Measurements from ENCODE around the gene GRB7. TPM values are rescaled to one million over a fixed set of nuclear protein-coding genes. Genes with fewer than 3 reads are reported as not detected.
"Not testable (repeated sequence)": the region's sequence is repeated elsewhere in the genome, so short reads cannot be mapped to it uniquely, and the experiment has no call there.

GRB7 gene
- polyA plus RNA-seq, 1 donor: 0.51 TPM

DNA sequence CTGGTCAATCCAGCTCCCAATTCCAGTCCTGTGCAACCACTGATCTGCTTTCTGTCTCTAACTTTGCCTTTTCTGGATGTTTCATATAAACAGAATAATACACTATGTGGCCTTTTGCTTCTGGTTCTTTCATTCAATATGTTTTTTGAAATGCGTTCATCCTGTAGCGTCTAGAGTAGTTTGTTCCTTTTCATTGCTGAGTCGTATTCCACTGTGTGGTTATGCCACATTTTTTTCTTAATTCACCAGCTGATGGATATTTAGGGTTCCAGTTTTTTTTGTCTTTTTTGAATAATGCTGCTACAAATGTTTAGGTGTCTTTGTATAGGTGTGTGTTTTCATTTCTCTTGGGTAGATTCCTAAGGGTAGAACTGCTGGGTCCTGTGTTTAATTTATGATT, 5.2 kb upstream of the GRB7 start:
- DNase-seq (ENCODE audit: low read depth): no peak

DNA sequence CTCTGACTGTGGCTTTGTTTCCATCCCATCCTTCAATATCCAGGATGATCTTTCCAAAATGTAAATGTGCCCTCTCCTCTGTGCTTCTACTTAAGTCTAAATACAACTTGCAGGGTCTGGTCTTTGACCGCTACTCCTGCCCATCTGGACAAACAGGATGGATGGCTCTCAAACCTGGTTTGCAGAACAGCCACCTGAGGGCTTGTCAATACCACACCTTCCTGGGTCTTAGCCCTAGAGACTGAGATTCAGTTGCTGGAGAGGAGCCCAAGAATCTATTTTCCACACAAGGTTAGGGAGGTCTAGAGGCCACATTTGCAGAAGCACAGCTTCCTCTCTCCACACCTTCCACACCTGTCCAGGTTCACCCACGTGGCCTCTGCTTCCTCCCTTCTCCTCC, 1.9 kb upstream of the GRB7 start:
- DNase-seq (ENCODE audit: low read depth): no peak

- DNase-seq (ENCODE audit: low read depth): no peak
These were observed 1.2 kb upstream of the GRB7 start for GRCh38 chr17:39736319-39737165.

DNA sequence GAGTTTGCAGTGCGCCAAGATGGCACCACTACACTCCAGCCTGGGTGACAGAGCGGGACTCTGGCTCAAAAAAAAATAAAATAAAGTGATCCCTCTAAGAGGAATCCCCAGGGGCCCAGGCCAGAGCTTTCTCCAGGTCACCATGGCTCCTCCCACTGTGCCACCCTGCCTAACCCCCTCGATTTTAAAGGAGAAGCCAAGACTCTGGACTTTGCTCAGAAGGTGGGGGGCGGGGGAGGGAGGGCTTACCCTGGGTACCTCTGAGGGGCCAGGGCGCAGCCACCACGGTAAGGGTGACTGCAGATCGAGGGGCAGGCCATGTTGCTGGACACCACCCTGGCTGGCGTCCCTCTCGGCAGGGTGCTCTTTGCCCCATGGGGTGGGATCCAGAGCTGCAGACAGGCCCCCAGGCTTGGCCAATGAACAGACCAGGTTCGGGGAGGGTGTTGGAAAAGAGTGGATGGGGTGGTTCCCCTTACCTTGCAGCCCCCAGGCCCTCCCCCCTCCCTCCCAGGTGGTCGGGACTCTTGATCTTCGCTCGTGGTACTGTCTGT, 455 bp upstream of the GRB7 start:
- DNase-seq (ENCODE audit: low read depth): no peak

DNA sequence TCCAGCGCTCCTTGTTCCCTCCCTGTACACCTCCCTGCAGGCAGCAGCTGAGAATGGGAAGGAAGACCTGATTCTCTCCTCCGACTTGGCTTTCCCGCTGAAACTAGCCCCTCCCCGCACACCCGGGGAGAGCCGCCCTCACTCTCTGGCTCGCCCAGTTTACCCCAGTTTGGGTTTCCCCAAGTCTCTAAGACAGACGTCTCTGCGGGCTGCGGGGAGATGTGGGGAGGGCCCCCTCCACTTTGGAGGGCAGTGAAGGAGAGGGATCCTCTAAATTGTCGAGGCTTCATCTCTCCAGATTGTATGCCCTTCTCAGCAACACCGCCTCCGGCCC, 797 bp downstream of the GRB7 start:
- DNase-seq (ENCODE audit: low read depth): no peak

DNA sequence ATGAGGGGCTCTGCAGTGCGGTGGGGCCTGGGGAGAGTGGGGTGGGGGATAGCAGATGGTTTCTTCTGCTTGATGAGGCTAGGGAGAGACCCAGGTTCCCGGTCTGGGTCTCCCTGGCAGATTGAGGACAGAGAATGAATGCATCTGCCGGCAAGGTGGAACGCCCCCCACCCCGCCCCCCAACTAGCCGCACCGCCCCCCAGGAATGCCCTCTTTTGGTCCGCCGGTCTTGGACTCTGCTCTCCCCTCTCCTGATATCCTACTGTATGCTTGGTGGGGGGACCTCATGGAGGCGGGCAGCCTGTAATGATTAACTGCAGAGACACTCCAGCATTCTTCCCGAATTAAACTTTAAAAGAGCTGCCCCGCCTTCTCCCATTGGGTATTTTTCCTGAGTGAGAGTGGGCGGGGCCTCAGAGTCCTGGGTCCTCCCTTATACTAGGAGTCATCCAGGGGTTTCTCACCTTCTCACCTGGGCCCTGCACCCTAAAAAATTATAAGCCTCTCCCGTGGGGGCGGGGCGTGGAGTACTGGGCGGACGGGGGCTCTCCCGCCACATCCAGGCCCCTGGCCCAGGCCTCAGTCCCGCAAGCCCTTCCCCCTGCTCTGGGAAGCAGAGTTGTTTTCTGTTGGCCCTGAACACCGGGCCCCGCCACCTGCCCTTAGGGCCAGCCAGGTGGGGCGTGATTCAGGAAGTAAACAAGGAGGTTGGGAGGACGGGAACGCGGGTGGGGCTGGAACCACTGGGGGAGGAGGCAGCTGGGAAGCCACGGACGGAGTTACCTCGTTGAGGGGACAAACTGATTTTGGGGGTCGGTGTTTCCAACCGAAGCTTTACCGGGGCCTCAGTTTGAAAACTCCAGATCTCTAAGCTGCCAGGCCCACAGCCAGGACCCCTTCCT, 1.5 kb downstream of the GRB7 start:
- no peak for DNase-seq (ENCODE audit: low read depth)

DNA sequence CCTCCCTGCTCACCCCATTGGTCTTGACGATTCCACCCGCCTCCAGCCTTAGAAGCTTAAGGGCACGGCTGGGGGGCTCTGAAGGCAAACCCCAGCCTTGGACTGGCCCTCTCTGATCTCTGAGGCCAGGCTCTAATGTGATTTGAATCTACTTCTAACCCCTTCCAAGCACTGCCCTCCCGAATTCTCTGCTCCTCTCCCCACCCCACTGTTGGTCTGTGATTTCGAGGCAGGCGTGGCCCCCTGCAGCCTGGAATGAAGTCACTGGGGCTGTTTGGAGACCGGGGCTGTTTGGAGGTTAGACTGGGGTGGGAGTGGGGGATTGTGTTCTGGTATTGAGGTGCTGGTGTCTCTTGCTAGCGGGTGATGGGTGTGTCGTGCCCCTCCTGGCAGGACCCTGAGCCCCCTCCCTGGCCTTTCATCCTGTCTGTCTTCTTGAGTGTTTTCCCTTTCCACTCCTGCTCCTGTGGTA, 2.2 kb downstream of the GRB7 start:
- DNase-seq (ENCODE audit: low read depth): no peak

GRCh38 chr17:39740357-39741111, 2.8 kb downstream of the GRB7 start:
- no peak for DNase-seq (ENCODE audit: low read depth)

DNA sequence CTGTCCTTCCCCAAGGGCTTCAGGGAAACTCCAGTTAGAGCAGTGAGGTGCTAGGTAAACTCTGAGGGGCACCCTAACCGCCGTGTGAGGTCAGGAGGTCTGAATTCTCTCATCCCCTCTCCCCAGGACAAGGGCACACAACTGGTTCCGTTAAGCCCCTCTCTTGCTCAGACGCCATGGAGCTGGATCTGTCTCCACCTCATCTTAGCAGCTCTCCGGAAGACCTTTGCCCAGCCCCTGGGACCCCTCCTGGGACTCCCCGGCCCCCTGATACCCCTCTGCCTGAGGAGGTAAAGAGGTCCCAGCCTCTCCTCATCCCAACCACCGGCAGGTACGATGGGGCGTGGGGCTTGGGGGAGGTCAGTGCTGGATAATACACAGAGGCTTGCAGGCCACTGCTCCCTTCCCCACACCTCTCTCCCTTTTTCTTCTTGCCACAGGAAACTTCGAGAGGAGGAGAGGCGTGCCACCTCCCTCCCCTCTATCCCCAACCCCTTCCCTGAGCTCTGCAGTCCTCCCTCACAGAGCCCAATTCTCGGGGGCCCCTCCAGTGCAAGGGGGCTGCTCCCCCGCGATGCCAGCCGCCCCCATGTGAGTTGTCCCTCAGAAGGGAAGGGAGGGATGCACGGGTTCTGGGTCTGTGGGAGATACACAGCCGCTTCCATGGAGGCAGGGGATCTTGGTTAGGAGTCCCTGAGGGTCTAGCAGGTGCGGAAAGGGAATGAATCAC, 4.6 kb downstream of the GRB7 start:
- DNase-seq (ENCODE audit: low read depth): no peak

- no peak for DNase-seq (ENCODE audit: low read depth)
These were observed 5.2 kb downstream of the GRB7 start for GRCh38 chr17:39742856-39743436.

DNA sequence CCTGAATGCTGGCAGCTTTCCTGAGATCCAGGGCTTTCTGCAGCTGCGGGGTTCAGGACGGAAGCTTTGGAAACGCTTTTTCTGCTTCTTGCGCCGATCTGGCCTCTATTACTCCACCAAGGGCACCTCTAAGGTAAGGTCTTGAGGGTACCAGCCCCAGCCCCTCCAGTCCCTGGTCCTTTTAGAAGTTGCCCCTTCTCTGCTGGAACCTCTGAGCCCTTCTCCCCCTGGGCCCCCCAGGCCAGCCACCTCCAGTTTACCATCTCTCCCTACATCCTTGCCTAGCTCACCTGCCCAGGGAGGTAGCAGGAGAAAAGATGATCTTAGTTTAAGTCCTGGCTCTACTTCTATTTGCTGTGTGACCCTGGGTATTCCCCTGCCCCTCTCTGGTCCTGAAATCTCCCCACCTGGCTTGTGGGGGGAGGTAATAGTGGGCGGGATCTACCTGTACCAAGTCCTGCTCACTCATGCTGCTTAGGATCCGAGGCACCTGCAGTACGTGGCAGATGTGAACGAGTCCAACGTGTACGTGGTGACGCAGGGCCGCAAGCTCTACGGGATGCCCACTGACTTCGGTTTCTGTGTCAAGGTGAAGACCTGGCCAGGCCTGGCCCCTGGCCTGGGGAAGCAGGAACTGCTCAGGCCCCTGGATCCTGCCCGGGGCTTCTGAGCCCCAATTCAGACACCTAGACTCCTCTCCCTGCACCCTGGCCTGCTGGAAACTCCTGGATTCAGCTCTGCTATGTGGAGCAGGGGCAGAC, 6.5 kb downstream of the GRB7 start:
- no peak for DNase-seq (ENCODE audit: low read depth)

GRCh38 chr17:39744836-39745215, 7.1 kb downstream of the GRB7 start:
- DNase-seq (ENCODE audit: low read depth): no peak

GRCh38 chr17:39745335-39746144, 7.8 kb downstream of the GRB7 start:
- no peak for DNase-seq (ENCODE audit: low read depth)

GRCh38 chr17:39746145-39746461, 8.4 kb downstream of the GRB7 start:
- DNase-seq (ENCODE audit: low read depth): no peak

DNA sequence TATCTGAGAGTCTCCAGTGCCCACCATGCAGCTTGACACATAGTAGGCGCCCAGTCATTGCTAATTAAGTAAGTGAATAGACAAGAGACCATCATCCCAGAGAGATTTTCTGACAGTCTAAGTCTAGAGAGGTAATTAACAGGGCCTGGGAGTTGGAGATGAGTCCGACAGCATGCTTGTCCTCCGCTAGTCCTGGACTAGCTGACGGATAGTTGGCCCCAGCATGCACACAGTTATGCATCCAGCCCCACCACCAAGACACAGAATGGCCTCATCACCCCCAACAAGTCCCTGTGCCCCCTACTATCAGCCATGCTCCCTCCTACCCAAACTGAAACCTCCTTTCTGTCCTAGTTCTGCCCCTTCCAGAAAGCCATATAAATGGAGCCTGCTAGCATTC, 10.0 kb downstream of the GRB7 start:
- no peak for DNase-seq (ENCODE audit: low read depth)

DNA sequence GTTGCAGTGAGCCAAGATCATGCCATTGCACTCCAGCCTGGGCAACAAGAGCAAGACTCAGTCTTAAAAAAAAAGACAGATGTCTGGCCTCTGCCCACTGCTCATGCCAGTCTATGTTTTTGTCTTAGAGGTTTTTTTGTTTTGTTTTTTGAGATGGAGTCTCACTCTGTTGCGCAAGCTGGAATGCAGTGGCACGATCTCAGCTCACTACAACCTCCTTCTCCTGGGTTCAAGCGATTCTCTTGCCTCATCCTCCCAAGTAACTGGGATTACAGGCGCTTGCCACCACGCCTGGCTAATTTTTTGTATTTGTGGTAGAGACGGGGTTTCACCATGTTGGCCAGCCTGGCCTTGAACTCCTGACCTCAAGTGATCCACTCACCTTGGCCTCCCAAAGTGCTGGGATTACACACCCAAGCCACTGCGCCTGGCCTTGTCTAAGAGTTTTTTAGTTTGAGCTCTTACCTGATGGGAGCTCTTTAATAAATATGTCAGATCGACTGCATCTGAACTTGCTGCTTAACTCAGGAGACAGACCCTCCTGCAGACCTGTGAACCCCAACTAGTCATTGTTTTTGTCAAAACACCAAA, 10.8 kb downstream of the GRB7 start:
- not testable (repeated sequence) for DNase-seq (ENCODE audit: low read depth)

GRCh38 chr17:39750131-39751015, 12.6 kb downstream of the GRB7 start:
- no peak for DNase-seq (ENCODE audit: low read depth)

- DNase-seq (ENCODE audit: low read depth): no peak
These were observed 13.3 kb downstream of the GRB7 start for GRCh38 chr17:39751016-39751543.

All from forelimb muscle (tissue), 1 donor.